Epithelial cell of proximal tubule (primary cell): ENCODE measurements around the gene RIBC1. TPM values are rescaled to one million over a fixed set of nuclear protein-coding genes. Genes with fewer than 3 reads are reported as not detected.

Source experiments
- DNase-seq: peaks from one replicate; pipeline ENCODE4 v3.0.0-alpha.2; 2011; ENCODE audit warnings: low read depth
- H3K4me3 ChIP-seq: 2 replicates; pipeline ENCODE4 v1.5.1; 2011; ENCODE audit warnings: low read depth, mild to moderate bottlenecking, low read length
- CTCF ChIP-seq: conservative IDR thresholded peaks from 2 replicates; pipeline ENCODE4 v1.5.1; 2012; ENCODE audit warnings: low read depth, mild to moderate bottlenecking, low read length
- total RNA-seq: library from RNA; depleted of rRNA; stranded (reverse); fragments of >200 nt; gene quantifications from 2 replicates; pipeline ENCODE4 v1.2.3, GENCODE V29; 2015

The RIBC1 gene
- total RNA-seq, 1 donor from 2014 or later: 0.92 TPM

DNA sequence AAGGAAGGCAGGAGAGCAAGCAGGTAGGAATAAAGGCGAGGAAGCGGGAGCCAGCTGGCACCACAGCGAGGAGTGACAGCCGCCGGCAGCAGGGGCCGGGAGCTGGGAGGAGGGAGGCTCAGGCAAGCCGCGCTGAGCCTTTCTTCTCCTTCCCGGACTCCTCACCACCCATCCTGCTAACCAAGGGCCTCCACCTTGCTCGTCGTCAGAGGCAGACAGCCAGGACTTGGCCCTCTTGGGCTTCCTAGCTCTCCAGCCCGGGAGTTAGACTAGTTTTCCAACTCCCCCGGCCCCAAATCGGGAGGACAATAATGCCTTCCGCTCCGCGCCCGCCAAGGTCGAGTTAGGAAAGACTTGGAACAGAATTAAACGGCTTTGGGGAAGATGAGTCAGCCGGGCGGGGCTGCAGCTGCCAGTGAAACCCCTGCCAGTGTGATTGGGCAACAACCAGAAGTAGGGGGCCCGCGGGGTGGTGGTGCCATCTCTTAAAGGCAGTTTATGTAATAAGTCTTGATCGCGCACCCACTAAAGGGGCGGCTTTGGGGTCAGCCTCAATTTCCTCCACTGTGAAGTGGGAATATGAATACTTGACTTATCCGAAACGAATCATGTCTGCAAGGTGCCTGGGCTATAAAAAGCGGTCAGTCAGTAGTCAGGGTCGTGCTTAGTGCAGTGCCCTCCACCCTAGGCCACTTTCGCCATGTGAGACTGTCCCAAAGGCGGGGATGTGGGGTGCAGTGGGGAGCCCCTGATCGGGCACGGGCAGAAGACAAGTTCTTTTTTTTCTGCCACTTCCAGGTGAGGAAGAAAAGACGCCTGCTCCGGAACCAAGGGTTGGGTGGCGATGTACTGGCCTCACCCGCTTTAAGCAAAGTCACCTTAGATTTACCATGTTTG lies 18.2 kb downstream of the RIBC1 start:
- no peak for TF ChIP-seq CTCF
- peak overlapping the region; percentile 62 for H3K4me3 ChIP-seq
- no peak for DNase-seq

- no peak for DNase-seq
- no peak for TF ChIP-seq CTCF
- peak overlapping the region; percentile 62 for H3K4me3 ChIP-seq
These were observed 19.1 kb downstream of the RIBC1 start for GRCh38 chrX:53441531-53442321.

DNA sequence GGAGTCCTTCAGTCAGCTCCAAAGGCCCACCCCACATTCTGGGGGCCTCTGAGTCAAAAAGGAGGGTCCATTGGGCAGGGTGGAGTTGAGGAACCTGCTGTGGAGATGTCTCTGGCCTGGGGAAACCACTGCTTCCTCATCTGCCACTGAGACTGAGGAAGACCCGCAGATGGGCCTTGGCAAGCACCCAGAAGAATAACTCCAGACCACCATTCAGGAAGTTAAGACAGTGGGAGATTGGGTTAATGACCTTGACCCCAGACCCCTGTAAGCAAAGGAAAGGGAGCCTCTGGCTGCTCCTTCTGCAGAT lies 19.6 kb downstream of the RIBC1 start:
- TF ChIP-seq CTCF: no peak
- no peak for DNase-seq
- H3K4me3 ChIP-seq: peak overlapping the region; percentile 62

GRCh38 chrX:53445977-53446376 lies 23.3 kb downstream of the RIBC1 start:
- peak; percentile 68 for TF ChIP-seq CTCF
- DNase-seq: no peak
- no peak overlapping the region for H3K4me3 ChIP-seq

- TF ChIP-seq CTCF: no peak
- no peak overlapping the region for H3K4me3 ChIP-seq
- no peak for DNase-seq
These were observed 24.8 kb downstream of the RIBC1 start for GRCh38 chrX:53447441-53447840.

DNA sequence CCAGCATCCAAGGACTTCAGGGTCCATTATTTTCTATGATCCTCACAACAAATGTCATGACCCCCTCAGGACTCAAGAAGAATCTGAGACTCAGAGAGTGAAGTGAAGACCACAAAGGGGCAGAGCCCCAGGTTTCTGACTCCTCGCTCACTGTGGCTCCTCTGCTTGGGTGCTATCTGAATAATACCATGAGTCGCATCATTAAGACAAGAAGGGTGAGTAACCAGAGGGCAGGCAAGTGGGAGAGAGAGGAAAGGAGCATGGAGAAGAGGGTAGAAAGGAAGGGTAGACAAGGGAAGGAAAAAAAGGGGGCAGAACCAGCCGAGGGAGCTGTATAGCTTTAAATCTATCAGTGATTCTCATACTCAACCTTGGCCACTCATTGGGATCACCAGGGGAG lies 27.0 kb downstream of the RIBC1 start:
- no peak for DNase-seq
- H3K4me3 ChIP-seq: no peak overlapping the region
- no peak for TF ChIP-seq CTCF
